VCaP (cell line): ENCODE results near the gene KCNIP4.

Experiments
- H3K27ac ChIP-seq: fragments of 450-650 bp; 2 replicates; pipeline ENCODE4 v1.5.1; 2017
- CTCF ChIP-seq: fragments of 450-650 bp; conservative IDR thresholded peaks from 2 replicates; pipeline ENCODE4 v1.5.1; 2017; ENCODE audit warnings: mild to moderate bottlenecking, moderate library complexity

Gene KCNIP4

GRCh38 chr4:20857081-20857480 is 1091.5 kb downstream of the KCNIP4 start:
- no peak overlapping the region for H3K27ac ChIP-seq
- no peak for TF ChIP-seq CTCF

DNA sequence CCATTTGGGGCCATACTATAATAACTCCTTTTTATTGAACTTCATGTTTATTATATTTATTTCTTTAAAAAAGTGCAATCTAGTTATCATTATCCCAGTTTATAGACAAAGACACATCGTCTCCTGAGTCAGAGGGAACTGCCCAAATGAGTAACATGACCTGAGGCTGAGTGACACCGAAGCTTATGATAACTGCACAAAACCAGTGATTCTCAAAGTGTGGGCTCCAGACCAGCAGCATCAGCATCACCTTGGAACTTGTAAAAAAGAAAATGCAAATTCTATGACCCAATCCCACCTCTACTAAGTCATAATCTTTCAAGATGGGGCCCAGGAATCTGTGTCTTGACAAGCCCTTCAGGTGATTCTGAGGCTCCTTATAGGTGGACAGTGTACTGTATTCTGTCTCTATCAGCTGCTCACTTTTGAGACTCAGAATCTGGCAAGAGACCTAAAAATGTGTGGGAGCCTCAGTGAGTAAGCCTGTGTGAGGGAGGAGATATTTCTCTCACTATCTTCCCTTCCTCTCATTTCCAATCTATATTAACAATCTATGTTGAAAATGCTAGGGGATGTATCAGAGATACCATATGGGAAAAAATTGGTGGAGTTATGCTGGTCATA is 1101.3 kb downstream of the KCNIP4 start:
- TF ChIP-seq CTCF, result no peak
- H3K27ac ChIP-seq, result no peak overlapping the region

GRCh38 chr4:20844311-20844710 is 1104.3 kb downstream of the KCNIP4 start:
- H3K27ac ChIP-seq, result no peak overlapping the region
- TF ChIP-seq CTCF, result no peak

DNA sequence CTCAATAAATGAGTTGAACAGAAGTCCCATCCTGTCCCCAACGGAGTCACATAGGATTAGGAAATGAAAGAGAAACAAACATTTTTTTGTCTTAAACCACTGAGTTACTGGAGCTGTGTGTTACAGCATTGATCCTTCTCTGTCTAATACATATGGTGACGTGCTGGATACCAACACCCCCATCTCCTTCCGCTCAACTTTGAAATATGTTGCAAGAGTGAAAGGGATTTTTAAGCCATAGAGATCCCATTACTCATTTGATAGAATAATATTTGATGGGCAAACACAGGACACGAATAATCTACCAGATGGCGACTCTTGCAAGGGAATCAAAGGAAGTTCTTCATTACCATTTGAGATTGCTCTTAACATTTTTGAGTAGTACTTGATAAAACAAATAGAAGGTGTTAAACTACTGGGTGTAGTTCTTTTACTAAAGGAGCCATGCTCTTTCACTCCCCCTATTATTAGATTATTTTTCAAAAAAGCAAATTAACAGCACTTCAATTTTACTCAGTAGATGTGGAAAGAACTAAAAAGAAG is 1107.9 kb downstream of the KCNIP4 start:
- no peak overlapping the region for H3K27ac ChIP-seq
- no peak for TF ChIP-seq CTCF

GRCh38 chr4:20839957-20840356 is 1108.6 kb downstream of the KCNIP4 start:
- H3K27ac ChIP-seq, result no peak overlapping the region
- TF ChIP-seq CTCF, result no peak

- H3K27ac ChIP-seq, result no peak overlapping the region
- TF ChIP-seq CTCF, result no peak
Observed at GRCh38 chr4:20838476-20838875, 1110.1 kb downstream of the KCNIP4 start.

DNA sequence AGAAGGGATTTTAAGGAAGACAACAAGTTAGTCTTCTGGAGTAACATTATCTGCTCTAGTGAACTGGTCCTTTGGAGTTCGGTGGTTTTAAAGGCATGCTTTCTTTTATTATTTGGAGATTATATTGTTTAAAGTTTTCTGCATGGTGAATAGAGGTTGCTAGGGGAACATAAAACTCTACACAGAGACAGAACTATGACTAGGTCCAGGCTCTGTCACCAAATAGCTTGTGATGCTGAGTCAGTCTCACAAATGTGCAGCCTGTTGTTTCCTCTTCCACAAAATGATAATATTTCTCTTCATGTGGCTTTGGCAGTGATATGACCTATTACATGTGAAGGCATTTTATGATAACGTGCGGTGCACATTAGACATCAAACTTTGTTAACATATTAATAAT is 1115.7 kb downstream of the KCNIP4 start:
- no peak for TF ChIP-seq CTCF
- H3K27ac ChIP-seq, result no peak overlapping the region
